Stimulated activated CD8-positive, alpha-beta memory T cell treated with anti-CD3 and anti-CD28 coated beads, Interleukin-4, amount 100 ng/mL, for 48 hours (primary cell): Measurements from ENCODE around the gene GJE1.
"Not testable (repeated sequence)": the region's sequence is repeated elsewhere in the genome, so short reads cannot be mapped to it uniquely, and the experiment has no call there.

Experiments used
- DNase-seq: peaks from one replicate; pipeline ENCODE4 v3.0.0-alpha.2; 2020

The GJE1 gene, protein sequence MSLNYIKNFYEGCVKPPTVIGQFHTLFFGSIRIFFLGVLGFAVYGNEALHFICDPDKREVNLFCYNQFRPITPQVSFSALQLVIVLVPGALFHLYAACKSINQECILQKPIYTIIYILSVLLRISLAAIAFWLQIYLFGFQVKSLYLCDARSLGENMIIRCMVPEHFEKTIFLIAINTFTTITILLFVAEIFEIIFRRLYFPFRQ

GRCh38 chr6:142132625-142133024 is at the start of gene GJE1:
TSS of gene GJE1 (plus strand) at chr6:142132925. CDS start at chr6:142133159, 234 bp downstream.
- DNase-seq, result no peak

GRCh38 chr6:142087950-142088857 is 44.5 kb upstream of the GJE1 start:
- no peak for DNase-seq

DNA sequence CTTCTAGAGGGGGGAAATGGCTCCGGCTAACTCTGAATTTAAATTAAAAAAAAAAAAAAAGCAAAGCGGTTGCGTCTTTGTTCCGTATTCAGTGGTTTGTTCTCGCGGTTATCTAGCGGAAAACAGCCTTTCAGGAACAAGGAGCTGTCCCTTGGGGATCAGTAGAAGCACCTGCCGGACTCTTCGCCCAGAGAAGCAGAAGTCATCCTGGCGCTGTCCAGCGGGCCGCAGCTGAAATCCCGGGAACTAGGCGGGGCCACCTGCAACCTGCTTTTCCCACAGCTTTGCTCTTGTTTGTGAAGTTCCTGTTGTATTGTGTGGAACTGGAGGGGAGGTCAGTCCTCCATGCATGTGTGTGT is 43.9 kb upstream of the GJE1 start:
- DNase-seq, result no peak

DNA sequence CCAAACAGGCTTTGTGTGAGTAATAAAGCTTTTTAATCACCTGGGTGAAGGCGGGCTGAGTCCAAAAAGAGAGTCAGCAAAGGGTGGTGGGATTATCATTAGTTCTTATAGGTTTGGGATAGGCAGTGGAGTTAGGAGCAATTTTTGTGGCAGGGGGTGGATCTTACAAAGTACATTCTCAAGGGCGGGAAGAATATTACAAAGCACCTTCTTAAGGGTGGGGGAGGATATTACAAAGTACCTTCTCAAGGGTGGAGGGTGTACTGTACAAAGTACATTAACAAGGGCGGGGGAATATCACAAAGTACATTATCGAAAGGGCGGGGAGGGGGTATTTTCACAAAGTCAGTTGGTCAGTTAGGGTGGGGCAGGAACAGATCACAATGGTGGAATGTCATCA is 27.9 kb upstream of the GJE1 start:
- DNase-seq, result not testable (repeated sequence)

DNA sequence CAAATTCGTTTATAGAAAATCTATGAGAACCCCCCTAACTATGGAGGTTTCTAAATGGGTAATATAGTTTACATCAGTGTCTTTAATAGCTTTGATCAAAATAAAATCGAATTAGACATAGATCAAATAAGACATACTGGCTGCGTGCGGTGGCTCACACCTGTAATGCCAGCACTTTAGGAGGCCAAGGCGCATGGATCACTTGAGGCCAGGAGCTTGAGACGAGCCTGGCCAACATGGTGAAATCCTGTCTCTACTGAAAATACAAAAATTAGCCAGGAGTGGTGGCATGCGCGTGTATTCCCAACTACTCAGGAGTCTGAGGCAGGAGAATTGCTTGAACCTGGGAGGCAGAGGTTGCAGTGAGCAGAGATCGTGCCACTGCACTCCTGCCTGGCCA is 21.9 kb upstream of the GJE1 start:
- DNase-seq, result not testable (repeated sequence)

GRCh38 chr6:142112451-142113061 is 20.2 kb upstream of the GJE1 start:
- DNase-seq, result peak; percentile 87

GRCh38 chr6:142117366-142117765 is 15.4 kb upstream of the GJE1 start:
- DNase-seq, result no peak

DNA sequence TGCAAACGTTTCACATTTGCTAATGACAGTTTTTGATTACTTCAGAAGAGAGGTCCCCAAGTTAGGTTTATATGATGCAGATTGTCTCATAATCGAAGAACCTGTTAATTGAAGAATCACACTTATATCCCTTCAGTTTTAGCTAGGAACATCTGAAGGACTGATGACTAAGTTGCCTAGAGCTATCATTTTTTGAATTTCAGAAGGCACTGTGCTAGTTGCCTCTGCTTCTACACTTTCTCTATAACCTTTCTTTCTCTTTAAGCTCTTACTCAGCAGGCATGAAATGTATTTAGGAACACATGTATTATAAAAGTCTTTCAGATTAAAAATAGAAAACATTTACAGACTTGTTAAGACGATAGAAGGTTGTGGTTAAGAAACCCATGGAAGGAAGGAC is 14.4 kb upstream of the GJE1 start:
- no peak for DNase-seq

DNA sequence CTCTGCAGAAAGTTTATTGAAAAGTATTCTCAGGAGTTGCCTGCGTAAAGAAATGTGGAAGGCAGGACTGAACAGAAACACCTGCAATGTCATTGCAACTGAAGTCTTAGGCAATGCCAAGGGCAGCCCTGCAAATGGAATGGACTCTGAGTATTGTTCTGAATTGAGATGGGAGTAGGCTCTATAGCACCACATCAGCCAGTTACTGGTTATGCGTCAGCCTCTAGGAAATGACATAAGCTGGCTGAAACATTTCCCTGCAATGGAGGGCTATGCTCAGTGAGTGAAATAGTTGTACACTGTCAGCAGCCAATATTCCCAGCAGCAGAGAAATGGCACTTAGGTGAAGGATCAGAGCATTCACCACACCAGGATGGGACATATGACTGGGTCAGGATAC is 13.8 kb upstream of the GJE1 start:
- DNase-seq, result no peak

- no peak for DNase-seq
Measured at GRCh38 chr6:142121342-142121741, 11.4 kb upstream of the GJE1 start.

DNA sequence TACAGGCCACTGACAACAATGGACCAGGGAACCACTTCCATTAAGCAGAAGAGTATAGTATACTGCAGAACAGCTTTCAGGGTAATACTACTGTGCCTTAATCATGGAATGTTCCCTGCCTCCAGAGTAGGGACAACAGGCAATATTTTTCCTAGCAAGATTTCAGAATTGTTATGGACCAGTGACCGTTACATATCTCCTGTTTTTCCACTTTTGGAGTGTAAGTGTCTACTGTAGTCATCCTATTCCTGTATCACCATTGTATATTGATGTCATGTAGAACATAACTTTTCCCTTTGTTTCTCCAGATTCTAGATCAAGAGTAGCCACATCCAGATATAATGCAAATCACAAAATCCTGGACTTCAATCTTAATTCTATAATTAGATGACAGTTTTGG is 1.9 kb upstream of the GJE1 start:
- DNase-seq, result no peak

DNA sequence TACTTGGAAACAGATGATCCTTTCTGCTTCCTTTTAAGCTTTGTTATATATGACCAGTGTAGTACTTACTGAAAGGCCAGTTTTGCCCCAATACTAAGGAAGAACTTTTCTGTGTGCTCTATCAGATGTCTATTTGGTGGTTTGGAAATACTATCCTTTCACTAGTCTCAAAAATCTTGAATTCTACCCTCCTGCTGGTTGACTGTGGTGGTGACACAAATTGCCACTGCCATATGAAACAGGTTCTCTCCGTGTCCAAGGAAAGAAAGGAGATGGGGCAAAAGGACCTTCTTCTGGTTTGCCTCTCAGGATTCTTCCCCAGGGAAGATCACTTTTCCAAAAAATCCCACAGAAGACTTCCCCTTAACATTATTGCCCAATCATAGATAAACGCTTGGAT is 6.2 kb downstream of the GJE1 start:
- no peak for DNase-seq

DNA sequence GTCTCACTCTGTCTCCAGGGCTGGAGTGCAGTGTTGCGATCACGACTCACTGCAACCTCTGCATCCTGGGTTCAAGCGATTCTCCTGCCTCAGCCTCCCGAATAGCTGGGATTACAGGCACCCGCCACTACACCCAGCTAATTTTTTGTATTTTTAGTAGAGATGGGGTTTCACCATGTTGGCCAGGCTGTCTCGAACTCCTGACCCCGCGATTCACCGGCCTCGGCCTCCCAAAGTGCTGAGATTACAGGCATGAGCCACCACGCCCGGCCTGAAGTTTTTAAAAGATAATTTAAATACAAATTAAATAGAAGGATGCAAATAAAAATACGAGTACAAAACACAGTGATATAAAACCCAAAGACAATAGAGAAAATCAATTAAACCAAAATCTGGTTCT is 8.8 kb downstream of the GJE1 start:
- DNase-seq, result not testable (repeated sequence)

GRCh38 chr6:142146828-142147662 is 14.3 kb downstream of the GJE1 start, which contains the start of the genes NMBR and VTA1:
TSS of gene NMBR (minus strand) at chr6:142147122. CDS start at chr6:142088658, 58,464 bp downstream.
TSS of gene VTA1 (plus strand) at chr6:142147263. CDS start at chr6:142147288, 25 bp downstream.
- DNase-seq, result peak; percentile 96

DNA sequence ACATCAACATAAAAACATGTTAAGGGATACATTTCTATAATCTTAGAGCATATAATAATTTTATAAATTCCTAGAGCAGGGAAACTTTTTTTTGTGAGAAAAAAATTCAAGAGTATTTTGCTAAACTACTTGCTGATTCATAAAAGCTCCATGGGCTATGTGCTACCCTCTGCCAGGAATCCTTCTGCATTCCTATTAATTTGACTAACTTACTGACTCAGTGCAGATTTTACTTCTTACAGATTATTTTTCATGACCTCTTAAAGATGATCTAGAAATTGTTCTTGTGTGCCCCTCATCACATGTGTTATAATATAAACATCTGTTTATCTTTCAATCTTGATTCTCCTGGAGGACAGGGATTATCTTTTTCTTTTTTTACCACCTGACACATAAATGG is 20.0 kb downstream of the GJE1 start:
- no peak for DNase-seq

DNA sequence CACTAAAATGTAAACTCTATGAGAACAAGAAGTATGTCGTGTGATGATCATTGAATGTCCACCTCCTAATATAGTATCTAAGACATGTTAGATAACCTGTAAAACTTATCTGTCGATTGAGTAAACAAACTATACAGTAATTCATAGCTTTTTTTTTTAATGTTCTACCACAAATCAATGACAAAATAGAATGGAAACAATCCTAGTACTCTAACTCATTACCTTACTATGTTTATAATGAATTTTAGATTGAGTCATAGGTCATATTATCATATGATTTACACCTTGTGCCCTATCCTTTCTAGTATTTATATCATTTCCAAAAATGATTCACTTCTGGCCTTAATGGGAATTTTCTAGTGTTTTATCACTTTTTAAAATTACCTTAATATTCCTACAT is 20.5 kb downstream of the GJE1 start:
- no peak for DNase-seq

- no peak for DNase-seq
Measured at GRCh38 chr6:142154336-142154735, 21.6 kb downstream of the GJE1 start.

- DNase-seq, result no peak
Measured at GRCh38 chr6:142155091-142155490, 22.4 kb downstream of the GJE1 start.

DNA sequence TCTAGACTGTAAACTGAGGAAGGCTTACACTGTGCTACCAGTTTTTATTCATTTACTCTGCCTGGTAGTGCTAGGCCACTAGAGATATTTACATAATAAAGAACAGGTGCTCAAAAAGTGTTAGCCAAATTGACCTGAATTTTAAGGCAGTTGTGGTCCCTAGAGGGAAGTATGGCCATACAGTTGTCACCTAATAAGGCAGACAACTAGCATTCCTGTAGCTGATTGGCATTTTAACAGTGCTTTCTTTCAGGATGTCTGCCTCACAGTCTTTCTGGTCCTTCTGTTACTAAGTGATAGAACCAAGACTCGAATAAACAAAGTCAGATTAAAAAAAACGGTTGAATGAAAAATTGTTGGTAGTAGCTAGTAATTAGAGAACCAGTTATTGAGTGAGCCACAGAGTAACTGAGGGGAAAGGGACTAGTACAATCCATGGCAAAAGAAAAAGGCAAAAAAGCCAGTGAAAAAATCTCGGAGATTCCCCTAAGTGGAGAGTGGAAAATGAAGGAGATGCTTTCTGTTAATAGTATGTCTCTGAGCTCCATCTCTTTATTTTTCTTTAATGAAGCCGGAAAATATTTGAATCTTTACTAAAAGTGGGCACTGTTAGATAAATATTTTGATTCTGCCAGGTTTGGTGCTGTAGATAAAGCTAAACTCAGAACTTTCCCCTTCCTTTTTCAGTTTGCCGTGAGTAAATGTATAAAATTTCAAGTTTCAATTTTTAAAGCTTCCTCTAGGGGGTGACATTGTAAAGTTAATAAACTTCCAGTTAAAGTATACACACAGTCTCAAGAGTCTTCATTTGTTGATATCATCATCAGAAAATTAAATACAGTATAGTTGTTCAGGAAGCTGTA is 23.4 kb downstream of the GJE1 start:
- no peak for DNase-seq

- not testable (repeated sequence) for DNase-seq
Measured at GRCh38 chr6:142156758-142157068, 24.0 kb downstream of the GJE1 start.

GRCh38 chr6:142162780-142163179 is 30.1 kb downstream of the GJE1 start:
- DNase-seq, result no peak

DNA sequence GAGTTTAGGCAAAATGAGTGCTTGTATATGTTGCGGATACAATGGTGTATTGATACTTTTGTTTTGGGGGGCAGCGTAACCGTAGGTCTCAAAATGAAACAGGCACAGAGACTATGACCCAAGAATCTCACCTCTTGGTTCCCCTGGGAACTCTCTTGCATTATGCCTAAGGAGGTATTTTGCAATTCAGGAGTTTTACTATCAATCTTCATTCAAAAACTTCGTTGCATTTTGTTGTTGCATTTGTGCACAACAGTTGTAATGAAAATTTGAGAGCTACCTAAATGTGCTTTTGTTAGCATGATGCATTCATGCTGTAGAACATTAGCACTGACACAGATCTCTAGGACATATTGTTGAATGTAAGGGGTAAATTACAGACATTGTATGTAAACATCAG is 32.5 kb downstream of the GJE1 start:
- no peak for DNase-seq
